H1 (cell line): ENCODE results near the gene ADCK2. TPM values are rescaled to one million over a fixed set of nuclear protein-coding genes. Genes with fewer than 3 reads are reported as not detected.

Source experiments
- CTCF ChIA-PET: fragments of 300-600 bp; sonication (Branson Sonifier 250); formaldehyde crosslinking; loops from one replicate; lab custom pipeline; 2021; ENCODE audit not compliant: partially characterized antibody; lab: Charles Lee
- POLR2A ChIA-PET: fragments of 300-600 bp; sonication (Branson Sonifier 250); formaldehyde crosslinking; loops from one replicate; lab custom pipeline; 2021; ENCODE audit warnings: inconsistent platforms; ENCODE audit not compliant: partially characterized antibody; lab: Charles Lee
- DNase-seq, 2 experiments: peaks; one replicate each; pipeline versions ENCODE4 v3.0.0 to v3.0.0-alpha.2; 2010 to 2022; ENCODE audit warnings: low spot score in 2 of 2, low read depth in 1 of 2, mixed read lengths in 1 of 2
- FAIRE-seq: peaks from 2 replicates; lab custom pipeline; 2011; peaks lifted over from hg19 to GRCh38; lab: Jason Lieb, UNC
- H2AFZ ChIP-seq: 2 replicates; pipeline ENCODE4 v1.8.1; 2012; ENCODE audit warnings: low read length, inconsistent platforms
- H2AK5ac ChIP-seq: 2 replicates; pipeline ENCODE4 v1.6.1; 2013; ENCODE audit warnings: low read depth, low read length
- H2BK120ac ChIP-seq: replicated peaks from 2 replicates; pipeline ENCODE3; 2013; ENCODE audit warnings: low read depth, low read length, inconsistent platforms
- H2BK12ac ChIP-seq: 2 replicates; pipeline ENCODE4 v1.6.1; 2013; ENCODE audit warnings: low read depth, low read length
- H2BK15ac ChIP-seq: 2 replicates; pipeline ENCODE4 v1.6.1; 2013; ENCODE audit warnings: low read length
- H2BK20ac ChIP-seq: 2 replicates; pipeline ENCODE4 v1.6.1; 2013; ENCODE audit warnings: low read length
- H2BK5ac ChIP-seq: 2 replicates; pipeline ENCODE4 v1.6.1; 2013; ENCODE audit warnings: low read depth, low read length
- H3K14ac ChIP-seq: 2 replicates; pipeline ENCODE4 v1.6.1; 2013; ENCODE audit warnings: inconsistent platforms; ENCODE audit not compliant: insufficient read length
- H3K18ac ChIP-seq: 2 replicates; pipeline ENCODE4 v1.6.1; 2013; ENCODE audit warnings: low read length; ENCODE audit errors: extremely low read depth
- H3K23ac ChIP-seq: 2 replicates; pipeline ENCODE4 v1.6.1; 2013; ENCODE audit warnings: inconsistent platforms; ENCODE audit not compliant: insufficient read length
- H3K23me2 ChIP-seq: 2 replicates; pipeline ENCODE4 v1.6.1; 2013; ENCODE audit warnings: low read depth, low read length
- H3K27ac ChIP-seq: 2 replicates; pipeline ENCODE4 v1.6.1; 2011; ENCODE audit warnings: low read depth, low read length, inconsistent platforms
- H3K27me3 ChIP-seq, 4 experiments: replicated peaks in 1 of 4; 1 replicate in 1 of 4; 2 replicates in 3 of 4; pipeline versions ENCODE4 v1.6.1 to v1.8.1; 2011 to 2013; ENCODE audit warnings: low read length in 3 of 4, mild to moderate bottlenecking in 3 of 4, inconsistent platforms in 2 of 4, mixed read lengths in 2 of 4, moderate library complexity in 1 of 4; ENCODE audit not compliant: control insufficient read depth in 3 of 4, insufficient read depth in 3 of 4; ENCODE audit errors: extremely low read depth in 1 of 4
- H3K36me3 ChIP-seq, 4 experiments: 2 replicates each; pipeline versions ENCODE4 v1.6.1 to v1.8.1; 2011 to 2013; ENCODE audit warnings: mild to moderate bottlenecking in 4 of 4, low read length in 3 of 4, moderate library complexity in 2 of 4, control low read depth in 1 of 4, inconsistent platforms in 1 of 4; ENCODE audit not compliant: insufficient read depth in 4 of 4, control insufficient read depth in 2 of 4
- H3K4ac ChIP-seq: replicated peaks from 2 replicates; pipeline ENCODE3; 2013; ENCODE audit warnings: low read length, low read depth, mixed read lengths, inconsistent platforms; ENCODE audit not compliant: insufficient read length
- H3K4me1 ChIP-seq, 4 experiments: replicated peaks in 1 of 4; 1 replicate in 1 of 4; 2 replicates in 3 of 4; pipeline versions ENCODE4 v1.6.1 to v1.8.1; 2011 to 2013; ENCODE audit warnings: low read length in 3 of 4, inconsistent platforms in 2 of 4, mixed read lengths in 1 of 4; ENCODE audit not compliant: insufficient read depth in 4 of 4, control insufficient read depth in 3 of 4
- H3K4me2 ChIP-seq, 2 experiments: 2 replicates each; pipeline versions ENCODE4 v1.6.1 to v1.8.1; 2011 to 2013; ENCODE audit warnings: low read depth in 2 of 2, low read length in 2 of 2, control low read depth in 1 of 2, inconsistent platforms in 1 of 2, mild to moderate bottlenecking in 1 of 2; ENCODE audit not compliant: insufficient read depth in 1 of 2
- H3K4me3 ChIP-seq, 4 experiments: fragments of 200-600, 300-600 bp in 1 of 4; sonication (generic), shearing (Covaris generic), sonication (Bioruptor Twin) in 1 of 4; 2 replicates each; pipeline versions ENCODE4 v1.5.1 to v1.8.1; 2011 to 2016; ENCODE audit warnings: low read length in 4 of 4, low read depth in 3 of 4, control low read depth in 2 of 4, inconsistent platforms in 2 of 4, mild to moderate bottlenecking in 2 of 4, mixed read lengths in 1 of 4, moderate library complexity in 1 of 4; ENCODE audit not compliant: insufficient read depth in 2 of 4; ENCODE audit errors: extremely low read depth in 1 of 4
- H3K56ac ChIP-seq: replicated peaks from 2 replicates; pipeline ENCODE3; 2013; ENCODE audit warnings: low read depth, mild to moderate bottlenecking, mixed read lengths, low read length, inconsistent platforms; ENCODE audit not compliant: insufficient read length
- H3K79me1 ChIP-seq: 2 replicates; pipeline ENCODE4 v1.6.1; 2013; ENCODE audit warnings: low read depth, low read length, control low read depth
- H3K79me2 ChIP-seq, 2 experiments: 2 replicates each; pipeline versions ENCODE4 v1.6.1 to v1.8.1; 2012 to 2013; ENCODE audit warnings: low read length in 2 of 2, mild to moderate bottlenecking in 2 of 2, inconsistent platforms in 1 of 2; ENCODE audit not compliant: insufficient read depth in 2 of 2, control insufficient read depth in 1 of 2
- H3K9ac ChIP-seq, 4 experiments: replicated peaks in 1 of 4; 1 replicate in 1 of 4; 2 replicates in 3 of 4; pipeline versions ENCODE4 v1.6.1 to v1.8.1; 2011 to 2013; ENCODE audit warnings: low read depth in 3 of 4, low read length in 3 of 4, control low read depth in 2 of 4, mild to moderate bottlenecking in 2 of 4, moderate library complexity in 2 of 4, inconsistent platforms in 1 of 4; ENCODE audit errors: extremely low read depth in 1 of 4
- H3K9me3 ChIP-seq, 2 experiments: 2 replicates each; pipeline versions ENCODE4 v1.6.1 to v1.8.1; 2012 to 2013; ENCODE audit warnings: mild to moderate bottlenecking in 2 of 2, moderate library complexity in 2 of 2, control low read depth in 1 of 2, inconsistent platforms in 1 of 2, low read depth in 1 of 2, low read length in 1 of 2, mixed read lengths in 1 of 2; ENCODE audit not compliant: insufficient read depth in 2 of 2
- H4K20me1 ChIP-seq, 2 experiments: replicated peaks in 1 of 2; 2 replicates each; pipeline versions ENCODE3 to v1.8.1; 2011 to 2013; ENCODE audit warnings: inconsistent platforms in 2 of 2, low read length in 2 of 2, mild to moderate bottlenecking in 1 of 2; ENCODE audit not compliant: insufficient read depth in 2 of 2, control insufficient read depth in 1 of 2
- H4K5ac ChIP-seq: 2 replicates; pipeline ENCODE4 v1.6.1; 2013; ENCODE audit warnings: low read length, low read depth, mixed read lengths, inconsistent platforms; ENCODE audit not compliant: insufficient read length
- H4K8ac ChIP-seq: 2 replicates; pipeline ENCODE4 v1.8.0; 2013; ENCODE audit warnings: mild to moderate bottlenecking, moderate library complexity, low read length, inconsistent platforms; ENCODE audit not compliant: insufficient read depth; ENCODE audit errors: extremely low read depth
- H4K91ac ChIP-seq: replicated peaks from 2 replicates; pipeline ENCODE3; 2013; ENCODE audit warnings: low read length, mixed read lengths, inconsistent platforms; ENCODE audit not compliant: insufficient read length
- ASH2L ChIP-seq: fragments of 200-600, 300-600 bp; sonication (generic); IDR thresholded peaks from one replicate; pipeline ENCODE4 v1.7.1; 2017; ENCODE audit warnings: low read length
- CBX5 ChIP-seq: fragments of 300-800, 300-1000 bp; sonication (generic); IDR thresholded peaks from 2 replicates; pipeline ENCODE4 v1.7.1; 2016; ENCODE audit warnings: antibody characterized with exemption, low read length, low read depth
- CHD1 ChIP-seq: IDR thresholded peaks from 2 replicates; pipeline ENCODE4 v1.6.1; 2012; ENCODE audit warnings: low read depth, low read length, improper control_type of control experiment
- CTBP2 ChIP-seq: IDR thresholded peaks from 2 replicates; pipeline ENCODE4 v1.7.0; 2011; ENCODE audit warnings: borderline replicate concordance, mild to moderate bottlenecking, moderate library complexity, mixed read lengths, low read length; ENCODE audit not compliant: insufficient read depth, insufficient read length
- PHF8 ChIP-seq: fragments of 200-600 bp; sonication (generic); conservative IDR thresholded peaks from 2 replicates; pipeline ENCODE4 v1.7.1; 2012; ENCODE audit warnings: low read depth, mild to moderate bottlenecking, inconsistent platforms, low read length, moderate library complexity
- RBBP5 ChIP-seq: IDR thresholded peaks from 2 replicates; pipeline ENCODE4 v1.7.1; 2012; ENCODE audit warnings: low read depth, mild to moderate bottlenecking, inconsistent platforms, low read length, moderate library complexity, borderline replicate concordance
- RNF2 ChIP-seq: fragments of 200-900, 300-1000 bp; sonication (generic); IDR thresholded peaks from 2 replicates; pipeline ENCODE4 v1.7.1; 2016; ENCODE audit warnings: borderline replicate concordance, low read depth, mild to moderate bottlenecking, antibody characterized with exemption, low read length; ENCODE audit not compliant: poor library complexity, severe bottlenecking; ENCODE audit errors: missing control alignments
- SIN3A ChIP-seq, 2 experiments: IDR thresholded peaks in 1 of 2; conservative IDR thresholded peaks in 1 of 2; 2 replicates each; pipeline ENCODE4 v1.6.1; 2011 to 2012; ENCODE audit warnings: low read length in 2 of 2, improper control_type of control experiment in 1 of 2, low read depth in 1 of 2, mild to moderate bottlenecking in 1 of 2
- SP1 ChIP-seq: IDR thresholded peaks from 2 replicates; pipeline ENCODE4 v1.6.1; 2011; ENCODE audit warnings: low read depth, low read length
- TAF1 ChIP-seq: IDR thresholded peaks from 2 replicates; pipeline ENCODE4 v1.6.1; 2011; ENCODE audit warnings: mild to moderate bottlenecking, low read depth, low read length
- TAF7 ChIP-seq: optimal IDR thresholded peaks from 2 replicates; pipeline ENCODE3; 2011; ENCODE audit warnings: low read depth, mild to moderate bottlenecking, inconsistent platforms, low read length, moderate library complexity, borderline replicate concordance
- WGBS, 2 experiments: shearing (Covaris generic) in 1 of 2; methylation state at CpG; one replicate each; pipeline versions ENCODE4 v1.1.6 to v1.1.7; 2013 to 2015; ENCODE audit warnings: low lambda C conversion rate in 2 of 2, mixed read lengths in 2 of 2, inconsistent platforms in 1 of 2, low coverage in 1 of 2, missing lambda C conversion rate in 1 of 2; ENCODE audit not compliant: insufficient replicate concordance in 2 of 2, insufficient coverage in 1 of 2, insufficient read length in 1 of 2; ENCODE audit errors: extremely low coverage in 1 of 2, missing lambda C conversion rate in 1 of 2; 5-methylcytosine and 5-hydroxymethylcytosine counted together
- polyA plus RNA-seq, 7 experiments: library from polyadenylated mRNA; depleted of rRNA in 3 of 7; stranded (reverse) in 5 of 7; unstranded in 2 of 7; fragments of >200 nt in 5 of 7; fragments of 200-250 nt in 2 of 7; gene quantifications; 1 replicate in 5 of 7; 2 replicates in 1 of 7; 4 replicates in 1 of 7; pipeline versions ENCODE4 v1.2.1 to v1.2.3, GENCODE V29; 2011 to 2013; ENCODE audit warnings: missing spikeins in 2 of 7, mixed read lengths in 2 of 7
- total RNA-seq: library from RNA; stranded (reverse); fragmentation: NEBNext Ultra II Directional; extraction: Animal tissue kit (Norgen Biotek cat#: 25700); gene quantifications from 2 replicates; pipeline ENCODE4 v1.2.1, GENCODE V29; 2021

The ADCK2 gene
- total and polyA plus RNA-seq, 2 of the 8 experiments (the other 6 are each of a cell fraction or from before 2014, with no cell fraction given): 6.9 to 11.7 TPM

- Histone ChIP-seq H3K4me3 (no peak overlapping the region), H4K91ac (no peak overlapping the region), H3K18ac (no peak overlapping the region), H3K9ac (no peak overlapping the region), H3K79me2 (no peaks in the 10 kb centered on the region), H3K23me2 (no peaks in the 10 kb centered on the region), H3K36me3 (no peaks in the 10 kb centered on the region), H3K9me3 (peaks cover 0 to 3% of the 10 kb centered on the region in 2 experiments; a peak in 1 of 4 replicates), H2BK12ac (no peak overlapping the region), H3K27me3 (no peaks in the 10 kb centered on the region), H3K4ac (no peak overlapping the region), H2BK120ac (no peak overlapping the region), H3K56ac (no peak overlapping the region), H3K14ac (no peak overlapping the region), H2BK15ac (no peak overlapping the region), H3K23ac (no peak overlapping the region), H2BK20ac (no peak overlapping the region), H4K5ac (no peak overlapping the region), H4K8ac (no peak overlapping the region), H2AK5ac (no peak overlapping the region), H3K27ac (no peak overlapping the region), H4K20me1 (no peaks in the 10 kb centered on the region), H3K79me1 (no peaks in the 10 kb centered on the region), H3K4me2 (no peak overlapping the region), H2AFZ (no peak overlapping the region), H2BK5ac (no peak overlapping the region), H3K4me1 (no peaks in the 10 kb centered on the region)
- WGBS, 2 experiments: 88% methylated on average over 10 of the region's 10 CpGs; no CpG with 5 or more reads in 1 of the 2 experiments
- CTCF ChIA-PET: interaction anchor here (1.0 kb wide), 1 partner anchor 61 kb away, joined by 4 read pairs; no protein-coding TSS in a partner anchor
- FAIRE-seq (no peak), DNase-seq (no peak)
- POLR2A ChIA-PET: interaction anchor here (0.7 kb wide), 1 partner anchor 107 kb away, joined by 3 read pairs; no protein-coding TSS in a partner anchor
- TF ChIP-seq TAF1 (no peak), ASH2L (no peak), SIN3A (conservative IDR thresholded peaks at IDR 0.05 in 1 of 2, IDR thresholded peaks at IDR 0.05 in 1 of 2; ENCODE audit: low read depth in 1 of 2, low read length in 2 of 2) (no peak), TAF7 (no peak), RNF2 (no peak), CHD1 (no peak), CTBP2 (no peak), RBBP5 (no peak), SP1 (no peak), PHF8 (no peak), CBX5 (no peak)
Measured at GRCh38 chr7:140714331-140715040, 41.7 kb downstream of the ADCK2 start.
